HepG2 (cell line): Measurements from ENCODE around the gene CCDC57. TPM values are rescaled to one million over a fixed set of nuclear protein-coding genes. Genes with fewer than 3 reads are reported as not detected.
A peak's percentile ranks its signal among the peaks of the same experiment; 100 is the strongest.

Source experiments
- ATAC-seq: fragments of 200-7000 bp; cut with Tn5 transposase; 3 replicates; pipeline ENCODE4 v1.9.1; 2020; ENCODE audit warnings: mild to moderate bottlenecking, moderate library complexity
- BruUV-seq: library from RNA; stranded (reverse); fragments of 400-500 nt; replicated peaks from 2 replicates; lab custom pipeline; 2021; lab: Mats Ljungman, UMichigan
- CTCF ChIA-PET: fragments of 300-600 bp; formaldehyde crosslinking; extraction: SDS; loops from one replicate; lab custom pipeline; 2021; ENCODE audit warnings: low total read pairs, inconsistent platforms, low intra/inter-chr PET ratio; lab: Yijun Ruan, JAX
- POLR2A ChIA-PET: fragments of 350-600 bp; sonication (Branson Sonifier 250); formaldehyde crosslinking; loops from one replicate; lab custom pipeline; 2020; ENCODE audit warnings: antibody characterized with exemption, inconsistent platforms; lab: Yijun Ruan, JAX
- DNase-seq: peaks from one replicate; pipeline ENCODE4 v3.0.0-alpha.2; 2015; ENCODE audit warnings: low spot score
- FAIRE-seq: peaks from 3 replicates; lab custom pipeline; 2011; peaks lifted over from hg19 to GRCh38; lab: Jason Lieb, UNC
- H2AFZ ChIP-seq: one replicate; pipeline ENCODE4 v1.6.1; 2011; ENCODE audit warnings: low read length, inconsistent platforms
- H3K27ac ChIP-seq: fragments of 300-600 bp; 3 replicates; pipeline ENCODE4 v1.8.0; 2011; ENCODE audit warnings: mixed run types, mild to moderate bottlenecking, mixed read lengths, low read length, inconsistent platforms; ENCODE audit not compliant: insufficient read depth; ENCODE audit errors: extremely low read length
- H3K27me3 ChIP-seq, 2 experiments: fragments of 200-600 bp in 1 of 2; 2 replicates in 1 of 2; 3 replicates in 1 of 2; pipeline versions ENCODE4 v1.6.0 to v1.8.0; 2011; ENCODE audit warnings: low read length in 2 of 2, mild to moderate bottlenecking in 2 of 2, moderate library complexity in 2 of 2, inconsistent platforms in 1 of 2; ENCODE audit not compliant: insufficient read depth in 2 of 2, control insufficient read depth in 1 of 2
- H3K36me3 ChIP-seq, 2 experiments: fragments of 200-600 bp in 1 of 2; replicated peaks in 1 of 2; 2 replicates in 1 of 2; 3 replicates in 1 of 2; pipeline versions ENCODE4 v1.5.1 to v1.8.0; 2011; ENCODE audit warnings: low read length in 2 of 2, inconsistent platforms in 1 of 2; ENCODE audit not compliant: insufficient read depth in 2 of 2, control insufficient read depth in 1 of 2
- H3K4me1 ChIP-seq: 2 replicates; pipeline ENCODE4 v1.5.1; 2012; ENCODE audit warnings: low read length, inconsistent platforms; ENCODE audit not compliant: insufficient read depth
- H3K4me2 ChIP-seq: 2 replicates; pipeline ENCODE4 v1.6.0; 2011; ENCODE audit warnings: low read depth, low read length, inconsistent platforms
- H3K4me3 ChIP-seq, 3 experiments: fragments of 200-600 bp in 1 of 3; sonication (generic), shearing (Covaris generic) in 1 of 3; replicated peaks in 1 of 3; 2 replicates each; pipeline ENCODE4 v1.5.1; 2011 to 2016; ENCODE audit warnings: low read length in 3 of 3, inconsistent platforms in 2 of 3, low read depth in 2 of 3, mild to moderate bottlenecking in 2 of 3, control low read depth in 1 of 3, mixed read lengths in 1 of 3; ENCODE audit not compliant: insufficient read depth in 1 of 3
- H3K79me2 ChIP-seq: one replicate; pipeline ENCODE4 v1.6.1; 2011; ENCODE audit warnings: low read length, inconsistent platforms; ENCODE audit not compliant: insufficient read depth
- H3K9ac ChIP-seq: 2 replicates; pipeline ENCODE4 v1.6.0; 2011; ENCODE audit warnings: mild to moderate bottlenecking, low read depth, low read length, inconsistent platforms; ENCODE audit not compliant: insufficient read depth
- H3K9me3 ChIP-seq: 2 replicates; pipeline ENCODE4 v1.5.1; 2012; ENCODE audit warnings: mild to moderate bottlenecking, low read length
- H4K20me1 ChIP-seq: 2 replicates; pipeline ENCODE4 v1.6.0; 2011; ENCODE audit warnings: inconsistent platforms, mild to moderate bottlenecking, low read length, moderate library complexity; ENCODE audit not compliant: insufficient read depth
- CHCHD3 ChIP-seq: sonication (generic); formaldehyde crosslinking; IDR thresholded peaks from 2 replicates; pipeline ENCODE4 v1.8.0; 2022; ENCODE audit warnings: mild to moderate bottlenecking, missing genetic modification reagents, moderate library complexity
- DDIT3 ChIP-seq: sonication (generic); formaldehyde crosslinking; IDR thresholded peaks from 2 replicates; pipeline ENCODE4 v1.4.0; 2020; ENCODE audit warnings: mild to moderate bottlenecking, missing genetic modification reagents
- IRX3 ChIP-seq: sonication (generic); formaldehyde crosslinking; IDR thresholded peaks from 2 replicates; pipeline ENCODE4 v1.8.1; 2023; ENCODE audit warnings: mild to moderate bottlenecking, low read depth, missing genetic modification reagents, borderline replicate concordance
- JARID2 ChIP-seq: sonication (generic); formaldehyde crosslinking; IDR thresholded peaks from 2 replicates; pipeline ENCODE4 v1.8.1; 2023; ENCODE audit warnings: missing genetic modification reagents, inconsistent platforms; ENCODE audit not compliant: insufficient replicate concordance
- KDM2A ChIP-seq: sonication (generic); formaldehyde crosslinking; IDR thresholded peaks from 2 replicates; pipeline ENCODE4 v1.4.0; 2020; ENCODE audit warnings: low read depth, missing genetic modification reagents, borderline replicate concordance
- ONECUT2 ChIP-seq: sonication (generic); formaldehyde crosslinking; IDR thresholded peaks from 2 replicates; pipeline ENCODE4 v1.4.0; 2020; ENCODE audit warnings: missing genetic modification reagents
- ZNF256 ChIP-seq: sonication (generic); formaldehyde crosslinking; conservative IDR thresholded peaks from 2 replicates; pipeline ENCODE4 v1.4.0; 2020; ENCODE audit warnings: missing genetic modification reagents
- ZNF280B ChIP-seq: sonication (generic); formaldehyde crosslinking; IDR thresholded peaks from 2 replicates; pipeline ENCODE4 v1.5.0; 2020; ENCODE audit warnings: missing genetic modification reagents, mild to moderate bottlenecking, borderline replicate concordance
- ZNF770 ChIP-seq: sonication (generic); formaldehyde crosslinking; IDR thresholded peaks from 2 replicates; pipeline ENCODE4 v1.5.0; 2020; ENCODE audit warnings: mild to moderate bottlenecking, missing genetic modification reagents
- ZNF776 ChIP-seq: sonication (generic); formaldehyde crosslinking; IDR thresholded peaks from 2 replicates; pipeline ENCODE4 v1.4.0; 2020; ENCODE audit warnings: mild to moderate bottlenecking, missing genetic modification reagents
- WGBS: methylation state at CpG from one replicate; pipeline ENCODE4 v1.1.6; 2017; ENCODE audit warnings: low lambda C conversion rate; 5-methylcytosine and 5-hydroxymethylcytosine counted together
- in situ Hi-C: cut with HindIII; loops from 2 replicates; pipeline ENCODE4 v1.10.0; 2017; ENCODE audit warnings: low pct_unique_long_range_greater_than_20kb; ENCODE audit not compliant: extremely low pct_ligation_motif_present
- intact Hi-C: fragments of 100-400 bp; cut with micrococcal nuclease; formaldehyde crosslinking; loops from one replicate; pipeline ENCODE4 v1.10.0; 2022; ENCODE audit not compliant: unreplicated experiment
- polyA plus RNA-seq, 8 experiments: library from polyadenylated mRNA; depleted of rRNA in 3 of 8; stranded (reverse) in 7 of 8; unstranded in 1 of 8; fragments of >200 nt; fragmentation: Illumina TruSeq in 4 of 8; extraction: Trizol in 4 of 8; gene quantifications; 2 replicates each; pipeline versions ENCODE4 v1.2.1 to v1.2.3, GENCODE V29; 2011 to 2016; ENCODE audit warnings: low read depth in 4 of 8, missing spikeins in 1 of 8, mixed read lengths in 1 of 8; ENCODE audit not compliant: insufficient read depth in 1 of 8
- total RNA-seq, 5 experiments: library from RNA; depleted of rRNA; stranded (reverse); fragments of >200 nt; fragmentation: Illumina TruSeq; extraction: Trizol; gene quantifications; 2 replicates each; pipeline ENCODE4 v1.2.3, GENCODE V29; 2016; ENCODE audit warnings: low read depth in 1 of 5
- TF ChIP-seq, protein P1 (sequence below): sonication (generic); formaldehyde crosslinking; IDR thresholded peaks from 2 replicates; pipeline ENCODE4 v1.4.0; 2020; ENCODE audit warnings: missing genetic modification reagents, borderline replicate concordance
- TF ChIP-seq, protein P2 (sequence below), 2 experiments: sonication (generic) in 1 of 2; formaldehyde crosslinking in 1 of 2; IDR thresholded peaks; 2 replicates each; pipeline versions ENCODE4 v1.6.1 to v1.9.0; 2014 to 2022; ENCODE audit warnings: antibody characterized with exemption in 1 of 2, borderline replicate concordance in 1 of 2, inconsistent platforms in 1 of 2, low read depth in 1 of 2, missing genetic modification reagents in 1 of 2

The CCDC57 gene
- total and polyA plus RNA-seq, 2 of the 13 experiments (the other 11 are each of a cell fraction or from before 2014, with no cell fraction given): 59.3 to 59.9 TPM

DNA sequence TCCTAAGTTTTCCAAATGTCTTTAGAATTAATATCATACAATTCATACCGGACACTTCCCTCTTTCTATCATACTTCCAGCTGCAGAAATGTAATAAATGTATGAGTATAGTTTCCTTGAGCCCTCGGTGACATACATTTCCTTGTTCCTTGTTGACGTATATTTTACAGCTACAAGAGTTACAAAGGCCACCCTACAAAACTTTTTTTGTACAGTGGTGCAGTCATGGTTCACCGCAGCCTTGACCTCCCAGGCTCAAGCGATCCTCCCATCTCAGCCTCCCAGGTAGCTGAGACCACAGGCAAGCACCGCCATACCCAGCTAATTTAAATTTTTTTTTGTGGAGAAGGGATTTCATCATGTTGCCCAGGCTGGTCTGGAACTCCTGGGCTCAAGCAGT lies 139.8 kb downstream of the CCDC57 start:
- H4K20me1 ChIP-seq: peaks cover 4% of the 10 kb centered on the region; the same call in 1 of the 2 replicates
- intact Hi-C loops (no loop called here), in situ Hi-C loops (no loop called here)
- H3K4me1 ChIP-seq: peaks cover 12% of the 10 kb centered on the region
- H3K4me2 ChIP-seq: no peak overlapping the region
- ATAC-seq: peak; percentile 1; the same call in 2 of the 3 replicates
- 48% methylated on average over 6 of the region's 6 CpGs for WGBS
- POLR2A ChIA-PET: interaction anchor here (1.4 kb wide), 1 partner anchor 35 kb away, joined by 3 read pairs; the partner anchor contains the start of gene DCXR
- H2AFZ ChIP-seq: no peak overlapping the region
- peaks cover 0 to 5% of the 10 kb centered on the region in 2 experiments; a peak in 2 of 5 replicates for H3K27me3 ChIP-seq
- H3K9ac ChIP-seq: no peak overlapping the region
- peaks cover 0 to under 1% of the 10 kb centered on the region in 2 experiments; a peak in 1 of 5 replicates for H3K36me3 ChIP-seq
- CTCF ChIA-PET: no interaction called here
- no peak overlapping the region for H3K27ac ChIP-seq
- H3K79me2 ChIP-seq: no peaks in the 10 kb centered on the region
- no peak overlapping the region for H3K4me3 ChIP-seq
- BruUV-seq: no TSS peak
- no peak for DNase-seq
- no peaks in the 10 kb centered on the region for H3K9me3 ChIP-seq
- no peak for FAIRE-seq
- TF ChIP-seq ZNF280B (CRISPR knock-in tag) (no peak), DDIT3 (CRISPR knock-in tag) (no peak), JARID2 (CRISPR knock-in tag) (no peak), KDM2A (no peak), ZNF776 (CRISPR knock-in tag) (no peak), ONECUT2 (CRISPR knock-in tag) (no peak), ZNF256 (CRISPR knock-in tag) (no peak), CHCHD3 (CRISPR knock-in tag) (0 out of 2 replicates have a peak, but pooled peaks have one; percentile 28), ZNF770 (CRISPR knock-in tag) (peak; percentile 88), IRX3 (no peak)
- TF ChIP-seq, protein P1, sequence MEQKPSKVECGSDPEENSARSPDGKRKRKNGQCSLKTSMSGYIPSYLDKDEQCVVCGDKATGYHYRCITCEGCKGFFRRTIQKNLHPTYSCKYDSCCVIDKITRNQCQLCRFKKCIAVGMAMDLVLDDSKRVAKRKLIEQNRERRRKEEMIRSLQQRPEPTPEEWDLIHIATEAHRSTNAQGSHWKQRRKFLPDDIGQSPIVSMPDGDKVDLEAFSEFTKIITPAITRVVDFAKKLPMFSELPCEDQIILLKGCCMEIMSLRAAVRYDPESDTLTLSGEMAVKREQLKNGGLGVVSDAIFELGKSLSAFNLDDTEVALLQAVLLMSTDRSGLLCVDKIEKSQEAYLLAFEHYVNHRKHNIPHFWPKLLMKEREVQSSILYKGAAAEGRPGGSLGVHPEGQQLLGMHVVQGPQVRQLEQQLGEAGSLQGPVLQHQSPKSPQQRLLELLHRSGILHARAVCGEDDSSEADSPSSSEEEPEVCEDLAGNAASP (CRISPR knock-in tag): no peak
- TF ChIP-seq, protein P2, sequence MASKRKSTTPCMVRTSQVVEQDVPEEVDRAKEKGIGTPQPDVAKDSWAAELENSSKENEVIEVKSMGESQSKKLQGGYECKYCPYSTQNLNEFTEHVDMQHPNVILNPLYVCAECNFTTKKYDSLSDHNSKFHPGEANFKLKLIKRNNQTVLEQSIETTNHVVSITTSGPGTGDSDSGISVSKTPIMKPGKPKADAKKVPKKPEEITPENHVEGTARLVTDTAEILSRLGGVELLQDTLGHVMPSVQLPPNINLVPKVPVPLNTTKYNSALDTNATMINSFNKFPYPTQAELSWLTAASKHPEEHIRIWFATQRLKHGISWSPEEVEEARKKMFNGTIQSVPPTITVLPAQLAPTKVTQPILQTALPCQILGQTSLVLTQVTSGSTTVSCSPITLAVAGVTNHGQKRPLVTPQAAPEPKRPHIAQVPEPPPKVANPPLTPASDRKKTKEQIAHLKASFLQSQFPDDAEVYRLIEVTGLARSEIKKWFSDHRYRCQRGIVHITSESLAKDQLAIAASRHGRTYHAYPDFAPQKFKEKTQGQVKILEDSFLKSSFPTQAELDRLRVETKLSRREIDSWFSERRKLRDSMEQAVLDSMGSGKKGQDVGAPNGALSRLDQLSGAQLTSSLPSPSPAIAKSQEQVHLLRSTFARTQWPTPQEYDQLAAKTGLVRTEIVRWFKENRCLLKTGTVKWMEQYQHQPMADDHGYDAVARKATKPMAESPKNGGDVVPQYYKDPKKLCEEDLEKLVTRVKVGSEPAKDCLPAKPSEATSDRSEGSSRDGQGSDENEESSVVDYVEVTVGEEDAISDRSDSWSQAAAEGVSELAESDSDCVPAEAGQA (IDR thresholded peaks at IDR 0.05; ENCODE audit: low read depth): no peak
- TF ChIP-seq, protein P2 (CRISPR knock-in tag; IDR thresholded peaks at IDR 0.05; ENCODE audit: borderline replicate concordance): no peak
